GM23338 (cell line): ENCODE data around the gene ARMC9. TPM values are rescaled to one million over a fixed set of nuclear protein-coding genes. Genes with fewer than 3 reads are reported as not detected.

Source experiments
- ATAC-seq: fragments of 200-7000 bp; cut with Tn5 transposase; 3 replicates; pipeline ENCODE4 v1.9.1; 2020
- DNase-seq: peaks from one replicate; pipeline ENCODE4 v3.0.0-alpha.2; 2015; ENCODE audit warnings: low spot score
- H2AFZ ChIP-seq: fragments of 200-600 bp; sonication (generic); 2 replicates; pipeline ENCODE4 v1.8.0; 2016; ENCODE audit warnings: antibody characterized with exemption, mild to moderate bottlenecking, moderate library complexity
- H3F3A ChIP-seq: fragments of 200-600 bp; sonication (generic); replicated peaks from 2 replicates; pipeline ENCODE4 v1.8.0; 2017; ENCODE audit warnings: antibody characterized with exemption, mixed run types, low read depth
- H3K27ac ChIP-seq: fragments of 200-600 bp; sonication (generic); 2 replicates; pipeline ENCODE4 v1.6.1; 2016; ENCODE audit warnings: low read depth
- H3K27me3 ChIP-seq: fragments of 200-600 bp; sonication (generic); 2 replicates; pipeline ENCODE4 v1.8.0; 2016; ENCODE audit warnings: mild to moderate bottlenecking, mixed run types, moderate library complexity; ENCODE audit not compliant: insufficient read depth
- H3K36me3 ChIP-seq: fragments of 200-600 bp; sonication (generic); 2 replicates; pipeline ENCODE4 v1.8.0; 2016; ENCODE audit warnings: mild to moderate bottlenecking; ENCODE audit not compliant: insufficient read depth
- H3K4me1 ChIP-seq: fragments of 200-600 bp; sonication (generic); 2 replicates; pipeline ENCODE4 v1.8.0; 2016; ENCODE audit warnings: mild to moderate bottlenecking, moderate library complexity; ENCODE audit not compliant: insufficient read depth
- H3K4me2 ChIP-seq: fragments of 200-600 bp; sonication (generic); 2 replicates; pipeline ENCODE4 v1.7.1; 2017; ENCODE audit warnings: mixed run types
- H3K4me3 ChIP-seq: fragments of 200-600 bp; sonication (generic); 2 replicates; pipeline ENCODE4 v1.6.1; 2016; ENCODE audit warnings: mixed run types
- H3K79me2 ChIP-seq: fragments of 200-600 bp; sonication (generic); replicated peaks from 2 replicates; pipeline ENCODE4 v1.8.0; 2017; ENCODE audit warnings: mild to moderate bottlenecking; ENCODE audit not compliant: insufficient read depth
- H3K9me2 ChIP-seq: fragments of 200-600 bp; sonication (generic); 2 replicates; pipeline ENCODE4 v1.8.0; 2017; ENCODE audit not compliant: insufficient read depth
- H4K20me1 ChIP-seq: fragments of 200-600 bp; sonication (generic); replicated peaks from 2 replicates; pipeline ENCODE4 v1.8.0; 2017; ENCODE audit warnings: mild to moderate bottlenecking; ENCODE audit not compliant: insufficient read depth
- H3K27ac Mint-ChIP-seq: 2 replicates; pipeline ENCODE4 v1.8.0; 2020; ENCODE audit warnings: inconsistent platforms, mild to moderate bottlenecking, moderate library complexity, mixed read lengths
- H3K27me3 Mint-ChIP-seq: 3 replicates; pipeline ENCODE4 v1.8.0; 2022; ENCODE audit warnings: low read depth, mild to moderate bottlenecking, moderate library complexity, mixed read lengths, inconsistent platforms; ENCODE audit not compliant: insufficient read depth, poor library complexity
- H3K36me3 Mint-ChIP-seq: 3 replicates; pipeline ENCODE4 v1.8.0; 2021; ENCODE audit warnings: low read depth, mild to moderate bottlenecking, inconsistent platforms, moderate library complexity, mixed read lengths
- H3K4me1 Mint-ChIP-seq: 3 replicates; pipeline ENCODE4 v1.8.0; 2020; ENCODE audit warnings: mild to moderate bottlenecking, inconsistent platforms, mixed read lengths
- H3K4me3 Mint-ChIP-seq: 3 replicates; pipeline ENCODE4 v1.8.0; 2021; ENCODE audit warnings: moderate library complexity, mild to moderate bottlenecking, inconsistent platforms, mixed read lengths
- H3K9me3 Mint-ChIP-seq: 3 replicates; pipeline ENCODE4 v1.8.0; 2020; ENCODE audit warnings: moderate library complexity, mild to moderate bottlenecking, inconsistent platforms, mixed read lengths
- CREB1 ChIP-seq: fragments of 250-450 bp; sonication (Bioruptor Pico); IDR thresholded peaks from 2 replicates; pipeline ENCODE4 v1.5.0; 2020; ENCODE audit warnings: low read depth, mild to moderate bottlenecking, moderate library complexity
- CTCF ChIP-seq, 2 experiments: fragments of 200-600 bp in 1 of 2; sonication (generic) in 1 of 2; conservative IDR thresholded peaks; 2 replicates each; pipeline versions ENCODE4 v1.5.1 to v1.6.1; 2016 to 2017; ENCODE audit warnings: antibody characterized with exemption in 2 of 2, low read depth in 2 of 2, mild to moderate bottlenecking in 2 of 2, moderate library complexity in 1 of 2
- ETS1 ChIP-seq: IDR thresholded peaks from 2 replicates; pipeline ENCODE4 v1.6.1; 2016; ENCODE audit warnings: antibody characterized with exemption
- EZH2 ChIP-seq: fragments of 200-600 bp; sonication (generic); IDR thresholded peaks from one replicate; pipeline ENCODE4 v1.8.0; 2017; ENCODE audit warnings: antibody characterized with exemption, mild to moderate bottlenecking, low read depth; ENCODE audit not compliant: unreplicated experiment
- EZH2phosphoT487 ChIP-seq: fragments of 200-600 bp; sonication (generic); IDR thresholded peaks from one replicate; pipeline ENCODE4 v1.8.1; 2018; ENCODE audit warnings: antibody characterized with exemption; ENCODE audit not compliant: unreplicated experiment
- JUNB ChIP-seq: IDR thresholded peaks from one replicate; pipeline ENCODE4 v1.6.1; 2016; ENCODE audit warnings: antibody characterized with exemption; ENCODE audit not compliant: unreplicated experiment
- NANOG ChIP-seq: IDR thresholded peaks from 2 replicates; pipeline ENCODE4 v1.6.1; 2016; ENCODE audit warnings: antibody characterized with exemption, borderline replicate concordance
- POLR2AphosphoS5 ChIP-seq: IDR thresholded peaks from 2 replicates; pipeline ENCODE4 v1.6.1; 2016; ENCODE audit warnings: antibody characterized with exemption, low read depth
- REST ChIP-seq: IDR thresholded peaks from one replicate; pipeline ENCODE4 v1.6.1; 2018; ENCODE audit warnings: antibody characterized with exemption; ENCODE audit not compliant: unreplicated experiment
- STAT1 ChIP-seq: IDR thresholded peaks from one replicate; pipeline ENCODE4 v1.6.1; 2016; ENCODE audit warnings: antibody characterized with exemption; ENCODE audit not compliant: unreplicated experiment
- ZNF114 ChIP-seq: fragments of 250-450 bp; sonication (Bioruptor Pico); IDR thresholded peaks from 2 replicates; pipeline ENCODE4 v1.5.0; 2020; ENCODE audit warnings: mild to moderate bottlenecking, moderate library complexity
- ZNF331 ChIP-seq: fragments of 250-450 bp; sonication (Bioruptor Pico); IDR thresholded peaks from 2 replicates; pipeline ENCODE4 v1.5.0; 2020; ENCODE audit warnings: low read depth, mild to moderate bottlenecking, moderate library complexity
- polyA plus RNA-seq: library from polyadenylated mRNA; unstranded; fragments of >200 nt; fragmentation: Nextera tagmentation; extraction: Ambion mirVana; gene quantifications from 2 replicates; pipeline ENCODE4 v1.2.1, GENCODE V29; 2016
- total RNA-seq: library from RNA; depleted of rRNA; stranded (reverse); fragments of >200 nt; shearing (Covaris generic); gene quantifications from 2 replicates; pipeline ENCODE4 v1.2.3, GENCODE V29; 2014
- TF ChIP-seq, protein P1 (sequence below): fragments of 250-450 bp; sonication (Bioruptor Pico); IDR thresholded peaks from 2 replicates; pipeline ENCODE4 v1.5.0; 2020; ENCODE audit warnings: mild to moderate bottlenecking, moderate library complexity

Gene ARMC9
- total and polyA plus RNA-seq, 2 experiments from 2014 or later = 29.2 to 56.0 TPM

- H3K79me2 ChIP-seq = no peaks in the 10 kb centered on the region
- H4K20me1 ChIP-seq = no peaks in the 10 kb centered on the region
- DNase-seq (no peak), ATAC-seq (no peak)
- Mint-ChIP-seq H3K27me3 (peaks cover 29% of the 10 kb centered on the region), H3K4me3 (no peak overlapping the region), H3K36me3 (no peaks in the 10 kb centered on the region), H3K9me3 (no peaks in the 10 kb centered on the region), H3K27ac (no peak overlapping the region), H3K4me1 (peaks cover 28% of the 10 kb centered on the region)
- no peaks in the 10 kb centered on the region for H3K36me3 ChIP-seq
- peaks cover 3% of the 10 kb centered on the region; the same call in 1 of the 2 replicates for H3K9me2 ChIP-seq
- H2AFZ ChIP-seq = no peak overlapping the region
- H3K27me3 ChIP-seq = no peaks in the 10 kb centered on the region
- H3K4me3 ChIP-seq = no peak overlapping the region
- H3K27ac ChIP-seq = no peak overlapping the region
- H3K4me1 ChIP-seq = peaks cover 14% of the 10 kb centered on the region
- TF ChIP-seq EZH2phosphoT487 (no peak), NANOG (no peak), ZNF114 (CRISPR knock-in tag) (no peak), ZNF331 (CRISPR knock-in tag) (no peak), EZH2 (no peak), POLR2AphosphoS5 (no peak), STAT1 (no peak), REST (no peak), JUNB (no peak), ETS1 (no peak), CTCF (conservative IDR thresholded peaks at IDR 0.05; ENCODE audit: low read depth in 2 of 2) (no peak), CREB1 (CRISPR knock-in tag) (no peak)
- TF ChIP-seq, protein P1, sequence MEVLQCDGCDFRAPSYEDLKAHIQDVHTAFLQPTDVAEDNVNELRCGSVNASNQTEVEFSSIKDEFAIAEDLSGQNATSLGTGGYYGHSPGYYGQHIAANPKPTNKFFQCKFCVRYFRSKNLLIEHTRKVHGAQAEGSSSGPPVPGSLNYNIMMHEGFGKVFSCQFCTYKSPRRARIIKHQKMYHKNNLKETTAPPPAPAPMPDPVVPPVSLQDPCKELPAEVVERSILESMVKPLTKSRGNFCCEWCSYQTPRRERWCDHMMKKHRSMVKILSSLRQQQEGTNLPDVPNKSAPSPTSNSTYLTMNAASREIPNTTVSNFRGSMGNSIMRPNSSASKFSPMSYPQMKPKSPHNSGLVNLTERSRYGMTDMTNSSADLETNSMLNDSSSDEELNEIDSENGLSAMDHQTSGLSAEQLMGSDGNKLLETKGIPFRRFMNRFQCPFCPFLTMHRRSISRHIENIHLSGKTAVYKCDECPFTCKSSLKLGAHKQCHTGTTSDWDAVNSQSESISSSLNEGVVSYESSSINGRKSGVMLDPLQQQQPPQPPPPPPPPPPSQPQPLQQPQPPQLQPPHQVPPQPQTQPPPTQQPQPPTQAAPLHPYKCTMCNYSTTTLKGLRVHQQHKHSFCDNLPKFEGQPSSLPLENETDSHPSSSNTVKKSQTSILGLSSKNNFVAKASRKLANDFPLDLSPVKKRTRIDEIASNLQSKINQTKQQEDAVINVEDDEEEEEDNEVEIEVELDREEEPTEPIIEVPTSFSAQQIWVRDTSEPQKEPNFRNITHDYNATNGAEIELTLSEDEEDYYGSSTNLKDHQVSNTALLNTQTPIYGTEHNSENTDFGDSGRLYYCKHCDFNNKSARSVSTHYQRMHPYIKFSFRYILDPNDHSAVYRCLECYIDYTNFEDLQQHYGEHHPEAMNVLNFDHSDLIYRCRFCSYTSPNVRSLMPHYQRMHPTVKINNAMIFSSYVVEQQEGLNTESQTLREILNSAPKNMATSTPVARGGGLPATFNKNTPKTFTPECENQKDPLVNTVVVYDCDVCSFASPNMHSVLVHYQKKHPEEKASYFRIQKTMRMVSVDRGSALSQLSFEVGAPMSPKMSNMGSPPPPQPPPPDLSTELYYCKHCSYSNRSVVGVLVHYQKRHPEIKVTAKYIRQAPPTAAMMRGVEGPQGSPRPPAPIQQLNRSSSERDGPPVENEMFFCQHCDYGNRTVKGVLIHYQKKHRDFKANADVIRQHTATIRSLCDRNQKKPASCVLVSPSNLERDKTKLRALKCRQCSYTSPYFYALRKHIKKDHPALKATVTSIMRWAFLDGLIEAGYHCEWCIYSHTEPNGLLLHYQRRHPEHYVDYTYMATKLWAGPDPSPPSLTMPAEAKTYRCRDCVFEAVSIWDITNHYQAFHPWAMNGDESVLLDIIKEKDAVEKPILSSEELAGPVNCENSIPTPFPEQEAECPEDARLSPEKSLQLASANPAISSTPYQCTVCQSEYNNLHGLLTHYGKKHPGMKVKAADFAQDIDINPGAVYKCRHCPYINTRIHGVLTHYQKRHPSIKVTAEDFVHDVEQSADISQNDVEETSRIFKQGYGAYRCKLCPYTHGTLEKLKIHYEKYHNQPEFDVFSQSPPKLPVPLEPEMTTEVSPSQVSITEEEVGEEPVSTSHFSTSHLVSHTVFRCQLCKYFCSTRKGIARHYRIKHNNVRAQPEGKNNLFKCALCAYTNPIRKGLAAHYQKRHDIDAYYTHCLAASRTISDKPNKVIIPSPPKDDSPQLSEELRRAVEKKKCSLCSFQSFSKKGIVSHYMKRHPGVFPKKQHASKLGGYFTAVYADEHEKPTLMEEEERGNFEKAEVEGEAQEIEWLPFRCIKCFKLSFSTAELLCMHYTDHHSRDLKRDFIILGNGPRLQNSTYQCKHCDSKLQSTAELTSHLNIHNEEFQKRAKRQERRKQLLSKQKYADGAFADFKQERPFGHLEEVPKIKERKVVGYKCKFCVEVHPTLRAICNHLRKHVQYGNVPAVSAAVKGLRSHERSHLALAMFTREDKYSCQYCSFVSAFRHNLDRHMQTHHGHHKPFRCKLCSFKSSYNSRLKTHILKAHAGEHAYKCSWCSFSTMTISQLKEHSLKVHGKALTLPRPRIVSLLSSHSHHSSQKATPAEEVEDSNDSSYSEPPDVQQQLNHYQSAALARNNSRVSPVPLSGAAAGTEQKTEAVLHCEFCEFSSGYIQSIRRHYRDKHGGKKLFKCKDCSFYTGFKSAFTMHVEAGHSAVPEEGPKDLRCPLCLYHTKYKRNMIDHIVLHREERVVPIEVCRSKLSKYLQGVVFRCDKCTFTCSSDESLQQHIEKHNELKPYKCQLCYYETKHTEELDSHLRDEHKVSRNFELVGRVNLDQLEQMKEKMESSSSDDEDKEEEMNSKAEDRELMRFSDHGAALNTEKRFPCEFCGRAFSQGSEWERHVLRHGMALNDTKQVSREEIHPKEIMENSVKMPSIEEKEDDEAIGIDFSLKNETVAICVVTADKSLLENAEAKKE (CRISPR knock-in tag) = no peak
- H3F3A ChIP-seq = peaks cover 13% of the 10 kb centered on the region
- H3K4me2 ChIP-seq = no peak overlapping the region
Observed at GRCh38 chr2:231186325-231186724, 12.1 kb upstream of the ARMC9 start.
